G401 (cell line): ENCODE results near the gene FAM83G. TPM values are rescaled to one million over a fixed set of nuclear protein-coding genes. Genes with fewer than 3 reads are reported as not detected.
"Not testable (repeated sequence)": the region's sequence is repeated elsewhere in the genome, so short reads cannot be mapped to it uniquely, and the experiment has no call there.

ENCODE experiments used
- DNase-seq: peaks from one replicate; pipeline ENCODE4 v3.0.0-alpha.2; 2015; ENCODE audit warnings: low spot score
- in situ Hi-C: cut with HindIII; loops from 2 replicates; pipeline ENCODE4 v1.10.0; 2016; ENCODE audit warnings: low sequenced_read_pairs, mixed read lengths
- total RNA-seq: library from RNA; depleted of rRNA; stranded (reverse); fragments of >200 nt; shearing (Covaris generic); gene quantifications from 2 replicates; pipeline ENCODE4 v1.2.3, GENCODE V29; 2014

The FAM83G gene
- total RNA-seq, 1 experiment from 2014 or later: 10.2 TPM

- in situ Hi-C loops: no loop called here
Observed at GRCh38 chr17:18960241-18960665, 44.3 kb downstream of the FAM83G start.

GRCh38 chr17:18959845-18960240 lies 44.7 kb downstream of the FAM83G start:
- no peak for DNase-seq
- in situ Hi-C loops: no loop called here

More at GRCh38 chr17:18960241-18960665, 44.3 kb downstream of the FAM83G start:
- no peak for DNase-seq

- in situ Hi-C loops: no loop called here
- no peak for DNase-seq
Observed at GRCh38 chr17:18959071-18959844, 45.3 kb downstream of the FAM83G start.

- in situ Hi-C loops: no loop called here
- no peak for DNase-seq
Observed at GRCh38 chr17:18958611-18959010, 46.0 kb downstream of the FAM83G start.

GRCh38 chr17:18957831-18958230 lies 46.7 kb downstream of the FAM83G start:
- in situ Hi-C loops: no loop called here
- DNase-seq: no peak

- DNase-seq: no peak
- in situ Hi-C loops: no loop called here
Observed at GRCh38 chr17:18956581-18956980, 48.0 kb downstream of the FAM83G start.

- DNase-seq, in situ Hi-C loops: not testable (repeated sequence)
Observed at GRCh38 chr17:18956021-18956420, 48.5 kb downstream of the FAM83G start.

- DNase-seq: no peak
- in situ Hi-C loops: no loop called here
Observed at GRCh38 chr17:18955009-18955408, 49.6 kb downstream of the FAM83G start.

- no peak for DNase-seq
Observed at GRCh38 chr17:18954321-18954720, 50.2 kb downstream of the FAM83G start.

GRCh38 chr17:18953231-18953728 lies 51.3 kb downstream of the FAM83G start:
- in situ Hi-C loops: no loop called here
- DNase-seq: no peak

More at GRCh38 chr17:18954321-18954720, 50.2 kb downstream of the FAM83G start:
- in situ Hi-C loops: no loop called here

GRCh38 chr17:18951941-18952842 lies 52.4 kb downstream of the FAM83G start, which contains the start of gene SLC5A10:
Gene SLC5A10, plus strand, starts transcription at chr17:18952165. Its CDS starts 41 bp downstream, at chr17:18952206.
- DNase-seq: no peak

GRCh38 chr17:18950944-18951905 lies 53.3 kb downstream of the FAM83G start:
- in situ Hi-C loops: no loop called here
- DNase-seq: no peak

More at GRCh38 chr17:18951941-18952842, 52.4 kb downstream of the FAM83G start, which contains the start of gene SLC5A10:
- in situ Hi-C loops: no loop called here

GRCh38 chr17:18950346-18950745 lies 54.2 kb downstream of the FAM83G start:
- no peak for DNase-seq
- in situ Hi-C loops: no loop called here

- in situ Hi-C loops: no loop called here
- no peak for DNase-seq
Observed at GRCh38 chr17:18949566-18949965, 55.0 kb downstream of the FAM83G start.

GRCh38 chr17:18948476-18949006 lies 56.0 kb downstream of the FAM83G start:
- in situ Hi-C loops: no loop called here
- no peak for DNase-seq

- DNase-seq: no peak
- in situ Hi-C loops: no loop called here
Observed at GRCh38 chr17:18947866-18948265, 56.7 kb downstream of the FAM83G start.

GRCh38 chr17:18946536-18946935 lies 58.0 kb downstream of the FAM83G start:
- no peak for DNase-seq
- in situ Hi-C loops: no loop called here

GRCh38 chr17:18944646-18945045 lies 59.9 kb downstream of the FAM83G start:
- in situ Hi-C loops: no loop called here
- no peak for DNase-seq

GRCh38 chr17:18938692-18939023 lies 65.9 kb downstream of the FAM83G start:
- in situ Hi-C loops: no loop called here
- DNase-seq: no peak
